Skeletal muscle tissue (tissue), 4 donors: ENCODE results near the gene PRXL2B. TPM values are rescaled to one million over a fixed set of nuclear protein-coding genes. Genes with fewer than 3 reads are reported as not detected.
"Not testable (repeated sequence)": the region's sequence is repeated elsewhere in the genome, so short reads cannot be mapped to it uniquely, and the experiment has no call there.

Experiments
- H3K27ac ChIP-seq: one replicate; pipeline ENCODE4 v1.7.0; 2013; ENCODE audit warnings: mild to moderate bottlenecking, low read depth, low read length, inconsistent platforms
- H3K27me3 ChIP-seq, 3 donors: one replicate each; pipeline ENCODE4 v1.7.0; 2013; ENCODE audit warnings: low read length in 3 of 3; ENCODE audit not compliant: control insufficient read depth in 3 of 3, insufficient read depth in 3 of 3
- H3K36me3 ChIP-seq, 3 donors: one replicate each; pipeline ENCODE4 v1.7.0; 2013; ENCODE audit warnings: low read length in 3 of 3; ENCODE audit not compliant: control insufficient read depth in 3 of 3, insufficient read depth in 3 of 3
- H3K4me1 ChIP-seq, 3 donors: one replicate each; pipeline ENCODE4 v1.7.0; 2013; ENCODE audit warnings: low read length in 3 of 3, mild to moderate bottlenecking in 3 of 3; ENCODE audit not compliant: control insufficient read depth in 3 of 3, insufficient read depth in 3 of 3
- H3K4me3 ChIP-seq, 3 donors: one replicate each; pipeline ENCODE4 v1.7.0; 2013; ENCODE audit warnings: low read length in 3 of 3
- H3K9ac ChIP-seq, 3 donors: one replicate each; pipeline ENCODE4 v1.7.0; 2013; ENCODE audit warnings: low read length in 3 of 3, mild to moderate bottlenecking in 3 of 3, moderate library complexity in 2 of 3, low read depth in 1 of 3
- H3K9me3 ChIP-seq, 3 donors: one replicate each; pipeline ENCODE4 v1.7.0; 2013; ENCODE audit warnings: low read length in 3 of 3; ENCODE audit not compliant: control insufficient read depth in 3 of 3
- total RNA-seq: library from RNA; depleted of rRNA; stranded (reverse); fragments of >200 nt; gene quantifications from one replicate; pipeline ENCODE4 v1.2.3, GENCODE V29; 2014
- donor health status: Osteomylitis.

Gene PRXL2B
- total RNA-seq, 1 donor from 2014 or later, result 5.7 TPM

DNA sequence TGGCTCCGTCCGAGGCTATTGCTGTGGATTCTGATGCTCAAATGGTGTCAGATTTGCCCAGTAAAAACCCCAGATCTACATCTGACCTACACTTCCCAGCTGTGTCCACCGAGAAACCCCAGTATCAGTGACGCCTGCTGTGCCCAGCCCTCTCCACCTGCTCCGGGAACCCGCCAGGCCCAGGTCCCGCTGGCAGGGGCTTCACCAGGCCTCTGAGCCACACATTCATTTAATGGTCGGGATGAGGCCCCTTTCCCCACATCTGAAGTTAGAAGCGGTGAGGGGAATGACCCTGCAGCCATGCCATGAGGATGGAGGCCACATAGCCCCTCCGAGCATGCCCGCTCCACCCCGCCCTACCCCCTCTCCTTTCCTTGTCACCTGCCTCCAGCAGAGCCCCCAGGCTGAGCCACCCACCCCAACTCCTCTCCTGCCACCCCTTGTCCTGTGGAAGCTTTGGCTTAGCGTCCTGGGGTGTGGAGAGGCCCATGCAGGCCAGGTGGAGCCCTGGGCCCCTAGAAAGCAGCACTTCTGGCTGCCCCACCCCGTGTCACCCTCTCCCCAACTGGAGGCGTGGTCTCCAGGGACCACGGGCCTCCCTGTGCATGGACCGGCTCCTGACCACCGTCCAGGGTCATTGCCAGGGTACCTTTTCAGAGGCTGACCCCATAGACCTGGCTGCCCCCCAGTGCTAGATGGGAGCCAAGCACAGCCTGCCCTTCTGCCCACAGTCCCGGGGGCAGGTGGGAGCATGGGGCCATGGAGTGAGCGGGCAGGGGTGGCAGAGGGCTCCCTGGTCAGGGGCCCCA, 22.4 kb upstream of the PRXL2B start:
- Histone ChIP-seq H3K9ac (no peak overlapping the region), H3K36me3 (peaks cover 2 to 3% (median 3%) of the 10 kb centered on the region in 3 donors), H3K9me3 (no peaks in the 10 kb centered on the region), H3K4me3 (no peak overlapping the region), H3K27me3 (peaks cover 0 to 14% (median 8%) of the 10 kb centered on the region in 3 donors), H3K4me1 (no peaks in the 10 kb centered on the region), H3K27ac (no peak overlapping the region)

DNA sequence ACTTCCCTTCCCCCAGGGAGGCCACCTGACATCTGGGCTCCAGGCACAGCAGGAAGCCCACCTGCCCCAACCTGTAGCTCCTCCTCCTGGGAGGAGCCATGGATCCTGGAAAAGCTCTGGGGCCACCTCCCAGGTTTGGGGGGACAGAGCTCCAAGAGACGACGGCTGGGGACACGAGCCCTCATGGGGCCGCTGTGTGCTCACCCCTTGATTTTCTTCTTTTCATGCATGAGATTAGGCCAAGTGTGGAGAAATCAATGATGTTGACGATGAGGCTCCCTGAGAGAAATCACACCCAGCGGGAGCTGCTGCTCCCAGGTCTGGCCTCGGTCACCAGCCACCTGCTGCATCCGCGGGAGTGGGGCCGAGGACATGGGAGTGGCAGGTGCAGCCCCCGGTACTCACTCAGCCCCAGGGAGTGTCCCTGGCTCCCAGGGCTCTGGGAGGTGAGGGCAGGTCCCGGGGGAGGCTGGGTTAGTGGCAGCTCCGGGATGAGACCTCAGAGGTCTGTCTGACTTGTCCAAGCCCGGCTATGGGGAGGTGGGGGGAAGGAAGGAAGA, 21.7 kb upstream of the PRXL2B start:
- peaks cover 2 to 3% (median 3%) of the 10 kb centered on the region in 3 donors for H3K36me3 ChIP-seq
- H3K4me1 ChIP-seq, result no peaks in the 10 kb centered on the region
- H3K27ac ChIP-seq, result no peak overlapping the region
- no peak overlapping the region for H3K9ac ChIP-seq
- H3K4me3 ChIP-seq, result no peak overlapping the region
- H3K27me3 ChIP-seq, result peaks cover 0 to 14% (median 8%) of the 10 kb centered on the region in 3 donors
- no peaks in the 10 kb centered on the region for H3K9me3 ChIP-seq

DNA sequence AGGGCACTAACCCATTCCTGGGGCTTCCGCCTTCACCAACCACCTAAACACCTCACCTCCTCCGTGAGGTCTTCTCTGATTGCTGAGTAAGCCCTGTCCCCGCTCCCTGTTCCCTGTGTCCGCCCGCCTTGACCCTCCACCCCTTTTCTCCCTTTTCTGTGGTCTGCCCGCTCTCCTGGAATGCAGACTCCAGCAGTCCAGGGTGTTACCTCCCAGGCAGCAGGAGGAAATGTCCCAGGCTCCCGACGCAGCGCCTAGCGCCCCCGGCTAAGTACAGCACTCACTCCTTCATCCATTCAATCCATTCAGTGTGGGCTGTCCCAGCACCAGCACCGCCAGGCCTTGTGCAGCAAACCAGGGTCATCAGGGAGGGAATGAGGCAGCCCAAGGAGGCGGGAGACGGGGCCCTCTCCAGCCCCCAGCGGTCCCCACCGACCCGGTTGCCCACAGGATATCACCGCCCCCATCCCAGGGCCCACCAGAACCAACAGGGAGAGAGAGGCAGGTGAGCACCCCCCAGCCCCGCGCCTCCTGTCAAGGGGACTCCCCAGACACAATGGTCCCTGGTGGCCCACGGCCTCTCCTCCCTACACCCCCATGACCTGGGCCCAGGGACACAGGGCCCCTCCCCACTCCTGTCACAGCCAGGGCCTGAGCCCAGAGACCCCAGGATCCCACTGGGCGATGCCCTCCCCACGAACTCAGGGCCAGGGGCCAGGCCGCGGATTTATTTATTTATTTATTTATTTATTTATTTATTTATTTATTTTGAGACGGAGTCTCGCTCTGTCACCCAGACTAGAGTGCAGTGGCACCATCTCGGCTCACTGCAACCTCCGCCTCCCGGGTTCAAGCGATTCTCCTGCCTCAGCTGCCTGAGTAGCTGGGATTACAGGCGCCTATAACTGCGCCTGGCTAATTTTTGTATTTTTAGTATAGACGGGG, 20.2 kb upstream of the PRXL2B start:
- H3K4me3 ChIP-seq, result no peak overlapping the region
- H3K4me1 ChIP-seq, result no peaks in the 10 kb centered on the region
- H3K36me3 ChIP-seq, result peaks cover 0 to 3% (median 0%) of the 10 kb centered on the region in 3 donors
- H3K9ac ChIP-seq, result no peak overlapping the region
- no peak overlapping the region for H3K27ac ChIP-seq
- H3K27me3 ChIP-seq, result peaks cover 0 to 14% (median 8%) of the 10 kb centered on the region in 3 donors
- H3K9me3 ChIP-seq, result no peaks in the 10 kb centered on the region

DNA sequence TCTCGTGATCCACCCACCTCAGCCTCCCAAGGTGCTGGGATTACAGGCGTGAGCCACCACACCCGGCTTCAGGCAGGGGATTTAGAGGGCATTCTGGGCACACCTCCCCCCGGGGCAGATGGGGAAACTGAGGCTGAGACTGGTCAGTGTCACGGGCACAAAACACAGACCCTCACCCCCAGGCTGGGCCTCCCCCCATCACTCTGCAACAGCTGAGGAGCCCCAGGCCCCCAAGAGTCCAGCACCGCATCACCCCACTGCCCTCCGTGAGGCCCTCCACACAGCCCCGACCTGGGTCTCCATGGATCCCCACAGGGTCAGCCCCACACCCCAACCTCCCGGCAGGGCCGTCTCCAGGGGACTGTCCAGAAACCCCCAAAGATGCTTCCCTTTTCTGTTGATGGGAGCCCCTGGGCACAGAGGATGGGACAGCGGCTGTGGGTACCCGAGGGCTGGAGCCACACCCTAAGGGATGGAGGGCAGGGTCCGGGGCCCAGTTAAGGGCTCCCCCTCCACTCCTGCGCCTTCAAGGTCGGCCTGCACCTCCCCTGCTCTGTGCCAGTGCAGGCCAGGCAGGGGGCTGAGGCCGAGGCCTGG, 19.4 kb upstream of the PRXL2B start:
- H3K27ac ChIP-seq, result no peak overlapping the region
- H3K4me1 ChIP-seq, result no peaks in the 10 kb centered on the region
- H3K36me3 ChIP-seq, result peaks cover 0 to 3% (median 0%) of the 10 kb centered on the region in 3 donors
- no peaks in the 10 kb centered on the region for H3K9me3 ChIP-seq
- H3K4me3 ChIP-seq, result no peak overlapping the region
- no peak overlapping the region for H3K9ac ChIP-seq
- H3K27me3 ChIP-seq, result peaks cover 0 to 14% (median 8%) of the 10 kb centered on the region in 3 donors

DNA sequence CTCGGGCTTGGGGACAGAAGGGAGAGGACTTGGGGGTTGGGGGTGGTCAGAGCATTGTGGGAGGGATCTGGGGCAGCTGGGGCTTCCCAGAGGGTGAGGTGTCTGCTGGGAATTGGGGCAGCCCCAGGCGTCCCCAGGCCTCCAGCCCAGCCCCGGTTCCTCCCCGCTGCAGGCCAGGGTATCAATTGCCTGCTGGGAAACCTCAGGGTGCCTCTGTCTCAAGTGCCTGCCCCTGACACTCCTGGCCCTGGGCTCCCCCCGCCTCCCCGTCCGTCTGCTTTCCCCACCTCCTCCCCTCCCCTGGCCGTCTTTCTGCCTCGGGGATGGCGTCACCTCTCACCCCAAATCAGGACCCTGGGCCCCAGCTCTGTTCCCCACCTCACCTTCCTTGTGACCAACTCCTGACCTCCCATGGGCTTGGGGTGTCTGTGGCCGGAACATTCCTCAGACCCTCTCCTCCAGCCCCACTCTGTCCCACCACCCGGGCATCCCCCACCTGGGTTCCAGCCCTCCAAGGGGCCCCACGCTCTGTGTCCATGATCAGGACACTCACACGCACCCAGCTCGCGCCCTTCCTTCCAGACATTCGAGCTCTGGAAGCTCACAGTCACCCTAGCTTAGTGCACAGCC, 18.3 kb upstream of the PRXL2B start:
- H3K4me1 ChIP-seq, H3K9ac ChIP-seq, H3K9me3 ChIP-seq, H3K27ac ChIP-seq, H3K4me3 ChIP-seq, H3K36me3 ChIP-seq: not testable (repeated sequence)
- H3K27me3 ChIP-seq, result peaks cover 0 to 14% (median 8%) of the 10 kb centered on the region in 3 donors

DNA sequence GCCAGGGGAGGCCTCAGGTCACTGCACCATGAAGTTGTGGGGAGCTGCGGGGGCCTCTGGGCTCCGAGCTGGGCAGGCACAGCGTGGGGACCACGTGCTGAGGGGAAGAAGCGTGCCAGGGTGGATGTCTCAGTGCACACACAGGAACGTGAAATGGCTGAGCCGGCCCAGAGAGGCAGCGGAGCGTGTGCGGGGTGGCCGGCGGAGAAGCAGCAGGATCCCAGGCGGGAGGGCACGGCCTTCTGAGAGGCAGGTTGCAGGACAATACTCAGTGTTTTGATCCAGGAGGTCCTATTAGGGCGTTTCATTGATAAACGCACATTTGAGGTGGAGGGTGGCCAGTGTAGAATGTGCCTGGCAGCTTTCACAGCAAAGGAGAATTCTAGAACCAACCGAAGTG, 17.5 kb upstream of the PRXL2B start:
- Histone ChIP-seq H3K27me3 (peaks cover 0 to 16% (median 8%) of the 10 kb centered on the region in 3 donors), H3K36me3 (no peaks in the 10 kb centered on the region), H3K4me3 (no peak overlapping the region), H3K27ac (no peak overlapping the region), H3K9me3 (peaks cover 0 to 7% (median 2%) of the 10 kb centered on the region in 3 donors), H3K4me1 (no peaks in the 10 kb centered on the region), H3K9ac (no peak overlapping the region)

DNA sequence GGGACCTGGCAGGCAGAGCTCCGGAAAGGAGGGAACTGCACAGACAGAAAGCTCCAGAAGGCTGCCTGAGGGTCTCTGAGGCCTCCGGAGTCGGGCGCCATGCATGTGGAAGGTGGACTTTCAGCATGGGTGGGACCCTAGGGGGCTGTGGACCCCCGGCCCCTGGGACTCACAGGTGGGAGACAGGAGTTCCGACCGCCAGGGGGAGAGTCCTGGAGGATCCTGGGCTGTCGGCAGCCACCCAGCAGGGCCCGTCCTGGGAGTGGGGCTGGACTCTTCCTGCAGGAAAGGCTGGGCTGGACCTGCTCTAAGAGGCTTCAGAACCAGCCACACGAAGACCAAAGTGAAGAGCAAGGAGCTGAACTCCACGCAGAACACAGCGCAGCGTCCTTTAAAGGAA, 16.9 kb upstream of the PRXL2B start:
- H3K36me3 ChIP-seq, H3K27ac ChIP-seq, H3K4me3 ChIP-seq, H3K4me1 ChIP-seq, H3K9ac ChIP-seq, H3K9me3 ChIP-seq: not testable (repeated sequence)
- H3K27me3 ChIP-seq, result peaks cover 0 to 16% (median 8%) of the 10 kb centered on the region in 3 donors

DNA sequence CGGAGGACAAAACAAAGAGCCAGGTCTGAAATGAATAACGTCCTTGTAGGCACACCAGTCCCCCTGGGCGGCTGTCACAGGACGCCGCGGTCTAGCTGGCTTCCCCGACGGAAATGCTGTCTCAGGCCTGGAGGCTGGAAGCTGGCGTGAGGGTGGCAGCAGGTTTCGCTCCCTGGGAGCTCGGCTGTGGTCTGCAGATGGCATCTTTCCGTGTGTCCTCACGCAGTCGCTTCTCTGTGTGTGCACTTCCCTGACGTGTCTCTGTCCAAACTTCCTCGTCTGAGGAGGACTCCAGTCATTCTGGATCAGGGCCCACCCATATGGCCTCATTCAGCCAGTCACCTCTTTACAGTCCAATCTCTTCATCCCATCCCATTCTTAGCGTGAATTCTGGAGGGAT, 16.2 kb upstream of the PRXL2B start:
- Histone ChIP-seq H3K27ac (no peak overlapping the region), H3K36me3 (no peaks in the 10 kb centered on the region), H3K9me3 (peaks cover 2 to 7% (median 2%) of the 10 kb centered on the region in 3 donors), H3K27me3 (peaks cover under 1 to 18% (median 10%) of the 10 kb centered on the region in 3 donors), H3K4me3 (no peak overlapping the region), H3K4me1 (peaks cover 0 to 2% (median 0%) of the 10 kb centered on the region in 3 donors), H3K9ac (no peak overlapping the region)

DNA sequence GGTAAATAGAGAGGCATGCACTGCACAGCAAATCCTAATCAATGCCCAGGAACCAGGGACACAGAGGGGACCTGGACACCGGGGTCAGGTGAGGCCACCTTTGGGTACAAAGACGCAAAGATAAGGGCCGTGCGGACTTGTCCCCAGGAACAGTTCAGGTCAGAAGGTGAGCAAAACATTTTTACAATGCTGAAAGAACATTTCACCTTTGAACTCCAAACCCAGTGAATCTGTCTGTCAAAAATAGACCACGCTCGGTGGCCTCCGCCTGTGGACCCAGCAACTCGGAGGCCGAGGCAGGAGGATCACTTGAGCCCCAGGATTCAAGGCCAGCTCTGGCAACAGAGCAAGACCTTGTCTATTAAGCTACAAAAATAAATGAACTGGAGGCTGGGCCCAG, 15.2 kb upstream of the PRXL2B start:
- Histone ChIP-seq H3K4me3 (no peak overlapping the region), H3K27me3 (peaks cover 8 to 26% (median 16%) of the 10 kb centered on the region in 3 donors), H3K27ac (no peak overlapping the region), H3K9ac (no peak overlapping the region), H3K4me1 (peaks cover 5 to 10% (median 6%) of the 10 kb centered on the region in 3 donors), H3K9me3 (peaks cover 2 to 7% (median 2%) of the 10 kb centered on the region in 3 donors), H3K36me3 (no peaks in the 10 kb centered on the region)
